HG02943 (cell line): ENCODE measurements around the gene SHISA9.

Experiments used
- ATAC-seq: cut with Tn5 transposase; IDR thresholded peaks from one replicate; pipeline ENCODE4 v1.9.1; 2021; ENCODE audit warnings: mild to moderate bottlenecking, low read depth, moderate library complexity; ENCODE audit not compliant: unreplicated experiment

SHISA9 gene

DNA sequence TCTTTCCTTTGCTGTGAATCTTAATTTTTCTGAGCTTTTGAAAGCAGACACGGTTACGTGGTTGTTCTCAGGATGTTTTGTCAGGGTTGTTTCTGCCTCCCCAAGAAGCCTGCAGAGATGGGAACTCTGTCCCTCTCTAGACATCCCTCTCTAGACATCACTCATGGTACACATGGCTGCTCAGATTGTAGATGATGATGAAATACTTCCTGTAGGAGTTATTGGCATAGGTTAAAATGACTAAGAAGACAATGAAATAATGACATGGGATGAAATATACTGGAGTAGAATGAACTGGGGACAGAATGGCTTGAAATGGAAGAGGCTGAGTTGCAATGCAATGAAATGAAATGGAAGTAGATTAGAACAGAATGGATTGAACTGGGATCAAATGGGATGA, 253.4 kb downstream of the SHISA9 start:
- ATAC-seq: no peak

DNA sequence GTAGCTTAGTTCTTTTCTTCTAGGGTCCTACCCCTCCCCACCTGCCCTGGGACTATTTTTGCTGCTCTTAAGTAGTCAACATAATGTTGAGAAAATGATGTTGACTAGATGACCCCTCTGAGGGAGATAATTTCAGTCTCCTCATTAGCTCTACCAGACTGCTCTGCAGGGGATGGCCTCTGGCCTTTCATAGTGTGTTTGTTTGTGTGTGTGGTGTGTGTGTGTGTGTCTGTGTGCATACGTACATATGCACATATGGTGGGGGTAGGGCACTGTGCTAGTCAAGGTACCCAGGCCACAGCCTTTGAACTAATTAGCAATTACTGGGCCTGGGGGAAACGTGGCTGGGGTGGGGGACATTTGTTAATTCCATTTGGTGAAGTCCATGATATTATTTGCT, 254.0 kb downstream of the SHISA9 start:
- ATAC-seq: no peak

- no peak for ATAC-seq
Measured at GRCh38 chr16:13155780-13156179, 254.4 kb downstream of the SHISA9 start.

- ATAC-seq: no peak
Measured at GRCh38 chr16:13157082-13157481, 255.7 kb downstream of the SHISA9 start.

DNA sequence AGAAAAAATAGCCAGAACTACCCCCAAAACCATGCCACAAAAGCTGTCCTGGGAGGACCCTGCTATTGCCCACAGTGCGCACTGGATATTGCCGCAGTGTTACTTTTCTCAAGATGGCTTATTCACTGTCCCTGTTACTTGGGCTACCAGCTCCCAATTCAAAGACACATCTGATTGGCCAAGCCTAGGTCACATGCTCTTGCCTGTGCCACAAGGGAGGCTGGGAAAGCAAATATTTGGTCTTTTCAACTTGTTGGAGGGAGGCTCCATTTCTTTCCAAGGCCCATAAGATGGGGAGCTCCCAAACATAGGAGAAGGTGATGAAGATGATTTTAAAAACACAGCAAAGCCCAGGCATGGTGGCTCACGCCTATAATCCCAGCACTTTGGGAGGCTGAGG, 257.0 kb downstream of the SHISA9 start:
- no peak for ATAC-seq

DNA sequence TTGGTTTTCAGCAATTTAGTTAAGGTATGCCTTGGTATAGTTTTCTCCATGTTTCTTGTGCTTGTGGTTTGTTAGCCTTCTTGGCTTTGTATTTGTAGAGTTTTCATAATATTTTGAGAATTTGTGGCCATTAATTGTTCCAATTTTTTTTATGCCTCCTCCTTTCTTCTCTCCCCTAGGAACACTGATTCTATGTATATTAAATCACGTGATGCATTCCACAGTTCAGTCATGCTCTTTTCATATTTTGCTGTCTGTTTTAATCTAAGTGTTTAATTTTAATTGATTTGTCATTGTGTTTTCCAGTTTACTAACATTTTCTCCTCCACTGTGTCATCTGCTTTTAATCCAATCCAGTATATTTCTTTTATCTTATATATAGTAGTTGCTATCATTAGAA, 263.6 kb downstream of the SHISA9 start:
- no peak for ATAC-seq

DNA sequence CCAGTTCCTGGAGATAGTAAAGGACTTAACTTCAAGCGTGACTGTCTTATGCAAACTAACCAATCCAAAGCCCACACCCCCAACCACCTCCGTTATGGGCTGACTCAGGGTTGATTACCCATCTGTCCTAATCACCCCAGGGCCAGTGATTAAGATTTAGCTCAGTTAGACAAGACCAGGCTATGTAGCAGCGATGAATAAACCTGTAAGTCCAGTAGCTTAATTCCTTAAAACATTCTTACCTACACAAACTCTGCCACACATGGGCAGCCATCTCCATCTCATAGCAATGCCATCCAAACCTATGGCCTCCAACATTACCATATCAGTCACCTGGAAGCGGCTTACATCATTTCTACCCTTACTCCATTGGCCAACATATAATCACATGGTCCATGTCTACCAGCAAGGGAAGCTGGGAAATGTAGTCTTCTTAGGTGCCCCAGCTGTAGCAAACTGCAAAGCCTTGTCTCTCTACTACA, 266.7 kb downstream of the SHISA9 start:
- no peak for ATAC-seq

GRCh38 chr16:13171313-13171712, 269.9 kb downstream of the SHISA9 start:
- ATAC-seq: no peak

DNA sequence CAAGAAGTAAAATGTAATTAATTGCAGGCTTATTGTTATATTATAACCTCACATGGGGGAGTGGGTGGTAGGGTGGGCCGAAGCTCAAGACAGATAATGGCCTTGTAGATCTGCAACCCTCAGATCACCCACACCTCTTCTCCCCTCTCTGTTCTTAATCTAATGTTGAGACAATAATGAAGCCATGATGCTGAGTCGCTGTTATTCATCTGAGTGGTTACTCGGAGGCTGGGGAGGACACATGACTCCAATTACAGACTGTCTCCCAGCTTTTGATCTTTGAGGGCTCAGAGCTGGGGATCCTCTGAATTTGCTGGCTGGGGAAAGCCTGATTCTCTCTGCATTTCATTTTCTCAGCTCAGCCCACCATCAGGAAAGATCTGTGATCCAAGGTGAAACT, 275.3 kb downstream of the SHISA9 start:
- ATAC-seq: no peak

GRCh38 chr16:13178318-13178717, 276.9 kb downstream of the SHISA9 start:
- no peak for ATAC-seq

- no peak for ATAC-seq
Measured at GRCh38 chr16:13181432-13181831, 280.0 kb downstream of the SHISA9 start.

DNA sequence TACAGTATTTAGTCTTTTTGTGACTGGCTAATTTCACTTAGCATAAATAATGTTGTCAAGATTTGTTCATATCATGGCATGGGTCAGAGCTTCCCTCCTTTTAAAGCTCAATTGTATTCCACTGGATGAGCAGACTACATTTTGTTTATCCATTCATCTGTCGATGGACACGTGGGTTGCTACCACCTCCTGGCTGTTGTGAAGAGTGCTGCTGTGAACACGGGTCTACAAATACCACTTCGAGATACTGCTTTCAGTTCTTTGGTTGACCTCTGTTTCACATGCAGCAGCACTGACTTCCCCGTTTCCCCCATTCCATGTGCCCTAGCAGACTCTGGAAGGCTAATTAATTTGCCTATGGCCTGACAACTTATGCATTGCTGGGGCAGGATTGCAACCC, 285.4 kb downstream of the SHISA9 start:
- no peak for ATAC-seq

DNA sequence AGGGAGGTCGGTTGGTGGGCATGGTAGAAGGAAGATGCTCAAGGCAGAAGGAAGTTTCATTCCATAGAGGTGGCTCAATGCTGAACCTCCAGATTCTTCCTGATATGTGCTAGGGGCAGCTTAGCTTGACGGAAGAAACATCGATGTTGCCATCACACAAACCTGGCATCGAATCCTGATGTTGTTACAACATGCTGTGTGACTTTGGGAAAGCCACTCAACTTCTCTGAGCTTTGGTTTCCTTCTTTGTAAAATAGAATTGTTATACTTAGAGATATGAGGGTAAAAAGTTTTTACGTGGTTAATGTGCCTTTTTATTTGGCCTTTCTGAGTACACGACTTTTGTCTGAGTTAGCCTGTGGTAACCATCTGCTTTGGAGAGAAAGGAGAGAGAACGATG, 287.9 kb downstream of the SHISA9 start:
- no peak for ATAC-seq

DNA sequence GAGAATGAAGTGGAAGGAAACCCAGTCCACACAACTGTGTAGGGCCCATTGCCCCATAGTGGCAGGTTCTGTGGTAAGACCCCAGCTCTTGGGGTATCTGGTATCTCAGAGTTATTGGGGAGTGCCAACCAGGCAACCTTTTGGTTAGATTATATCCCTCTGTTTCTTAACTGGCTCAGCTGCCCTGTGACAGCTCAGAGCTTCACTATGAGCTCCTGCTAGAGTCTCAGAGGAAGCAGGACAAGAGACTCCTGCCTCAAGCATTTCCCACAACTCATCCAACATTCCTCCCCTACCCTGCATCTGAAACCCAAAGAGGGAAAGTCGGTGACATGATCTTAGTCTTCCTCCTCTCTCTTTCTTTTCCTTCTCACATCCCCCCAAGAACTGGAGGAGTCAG, 292.3 kb downstream of the SHISA9 start:
- no peak for ATAC-seq

- no peak for ATAC-seq
Measured at GRCh38 chr16:13194766-13195165, 293.4 kb downstream of the SHISA9 start.

- ATAC-seq: no peak
Measured at GRCh38 chr16:13203725-13204124, 302.3 kb downstream of the SHISA9 start.

DNA sequence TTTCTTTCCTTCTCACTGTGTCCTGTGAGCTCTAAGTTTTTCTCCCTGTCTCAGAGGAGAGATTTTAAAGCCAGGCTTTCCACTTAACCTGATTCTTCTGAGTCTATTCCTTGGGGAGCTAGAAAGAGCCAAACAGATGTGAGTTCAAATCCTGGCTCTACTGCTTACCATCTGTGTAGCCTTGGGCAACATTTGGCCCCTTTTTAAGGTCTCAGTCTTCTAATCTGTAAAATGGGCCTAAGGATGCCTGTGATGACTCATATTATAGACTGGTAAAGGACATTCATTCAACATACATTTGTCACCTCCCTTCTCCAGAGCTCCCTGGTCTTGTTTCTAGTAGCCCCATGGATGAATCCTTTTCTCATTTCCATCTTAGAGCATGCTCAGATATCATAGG, 304.0 kb downstream of the SHISA9 start:
- ATAC-seq: no peak

- ATAC-seq: no peak
Measured at GRCh38 chr16:13206606-13207005, 305.2 kb downstream of the SHISA9 start.

GRCh38 chr16:13207151-13207550, 305.8 kb downstream of the SHISA9 start:
- no peak for ATAC-seq

- ATAC-seq: no peak
Measured at GRCh38 chr16:13223666-13224065, 322.3 kb downstream of the SHISA9 start.

GRCh38 chr16:13229039-13229438, 327.6 kb downstream of the SHISA9 start:
- no peak for ATAC-seq

DNA sequence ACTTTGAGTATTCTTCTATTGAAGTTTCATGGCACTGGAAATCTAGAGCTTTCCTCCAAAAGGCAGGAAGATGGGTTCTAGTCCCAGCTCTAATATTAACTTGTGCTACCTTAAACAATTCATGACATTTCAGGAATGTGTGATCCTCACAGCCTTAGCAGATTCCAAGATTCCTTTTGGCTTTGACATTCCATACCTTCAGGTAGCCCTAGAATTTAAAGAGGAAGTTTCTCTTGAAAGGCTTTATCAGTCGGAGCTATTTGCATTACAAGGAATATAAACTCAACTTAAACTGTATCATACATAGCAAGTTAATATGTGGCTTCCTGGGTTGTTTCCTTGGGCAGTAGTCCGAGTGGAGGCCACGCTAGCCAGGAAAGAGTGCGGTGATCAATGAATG, 330.0 kb downstream of the SHISA9 start:
- ATAC-seq: no peak

DNA sequence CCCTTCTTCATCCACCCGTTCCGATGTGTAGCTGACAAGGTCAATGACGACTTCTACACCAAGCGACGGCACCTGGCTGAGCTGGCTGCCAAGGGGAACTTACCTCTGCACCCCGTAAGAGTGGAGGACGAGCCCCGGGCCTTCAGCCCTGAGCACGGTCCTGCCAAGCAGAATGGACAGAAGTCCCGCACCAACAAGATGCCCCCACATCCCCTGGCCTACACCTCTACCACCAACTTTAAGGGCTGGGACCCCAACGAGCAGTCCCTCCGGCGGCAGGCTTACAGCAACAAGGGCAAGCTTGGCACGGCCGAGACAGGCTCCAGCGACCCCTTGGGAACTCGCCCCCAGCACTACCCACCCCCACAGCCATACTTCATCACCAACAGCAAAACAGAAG, 333.6 kb downstream of the SHISA9 start:
- ATAC-seq: no peak
